Hepatocyte (in vitro differentiated cells): ENCODE data around the gene FAXDC2. TPM values are rescaled to one million over a fixed set of nuclear protein-coding genes. Genes with fewer than 3 reads are reported as not detected.

Experiments
- DNase-seq: peaks from one replicate; pipeline ENCODE4 v3.0.0-alpha.2; 2016; ENCODE audit warnings: low spot score
- H2AFZ ChIP-seq: fragments of 200-600 bp; sonication (generic); 2 replicates; pipeline ENCODE4 v1.6.0; 2016; ENCODE audit warnings: antibody characterized with exemption, mild to moderate bottlenecking
- H3K27ac ChIP-seq: fragments of 200-600 bp; sonication (generic); 2 replicates; pipeline ENCODE4 v1.5.1; 2016; ENCODE audit warnings: mild to moderate bottlenecking
- H3K27me3 ChIP-seq: fragments of 200-600 bp; sonication (generic); 2 replicates; pipeline ENCODE4 v1.6.1; 2016
- H3K36me3 ChIP-seq: fragments of 200-600 bp; sonication (generic); replicated peaks from 2 replicates; pipeline ENCODE4 v1.5.1; 2016; ENCODE audit warnings: low read depth; ENCODE audit not compliant: insufficient read depth
- H3K4me1 ChIP-seq: fragments of 200-600 bp; sonication (generic); 2 replicates; pipeline ENCODE4 v1.5.1; 2016; ENCODE audit warnings: mild to moderate bottlenecking, moderate library complexity; ENCODE audit not compliant: insufficient read depth
- H3K4me2 ChIP-seq: fragments of 200-600 bp; sonication (generic); 2 replicates; pipeline ENCODE4 v1.6.0; 2016
- H3K4me3 ChIP-seq: fragments of 200-600 bp; sonication (generic); 2 replicates; pipeline ENCODE4 v1.5.1; 2016; ENCODE audit warnings: mild to moderate bottlenecking
- H3K79me2 ChIP-seq: fragments of 200-600 bp; sonication (generic); 2 replicates; pipeline ENCODE4 v1.6.0; 2017; ENCODE audit warnings: mild to moderate bottlenecking
- H3K9me2 ChIP-seq: fragments of 200-600 bp; sonication (generic); replicated peaks from 2 replicates; pipeline ENCODE4 v1.6.0; 2017; ENCODE audit warnings: mild to moderate bottlenecking; ENCODE audit not compliant: insufficient read depth
- H3K9me3 ChIP-seq: fragments of 200-600 bp; sonication (generic); 2 replicates; pipeline ENCODE4 v1.5.1; 2016; ENCODE audit warnings: low read depth, mild to moderate bottlenecking
- H4K20me1 ChIP-seq: fragments of 200-600 bp; sonication (generic); 2 replicates; pipeline ENCODE4 v1.6.0; 2016; ENCODE audit warnings: mild to moderate bottlenecking; ENCODE audit not compliant: insufficient read depth, poor library complexity, severe bottlenecking
- EZH2 ChIP-seq: fragments of 200-600 bp; sonication (generic); IDR thresholded peaks from 2 replicates; pipeline ENCODE4 v1.6.1; 2016; ENCODE audit warnings: antibody characterized with exemption, mild to moderate bottlenecking, borderline replicate concordance
- EZH2phosphoT487 ChIP-seq: fragments of 200-600 bp; sonication (generic); IDR thresholded peaks from one replicate; pipeline ENCODE4 v1.6.1; 2018; ENCODE audit warnings: antibody characterized with exemption, mild to moderate bottlenecking, low read depth, moderate library complexity; ENCODE audit not compliant: unreplicated experiment, severe bottlenecking
- WGBS: methylation state at CpG from one replicate; pipeline ENCODE4 v1.1.6; 2016; ENCODE audit warnings: low lambda C conversion rate; ENCODE audit errors: missing lambda C conversion rate; 5-methylcytosine and 5-hydroxymethylcytosine counted together
- polyA plus RNA-seq: library from polyadenylated mRNA; unstranded; fragments of >200 nt; fragmentation: Nextera tagmentation; extraction: Ambion mirVana; gene quantifications from 2 replicates; pipeline ENCODE4 v1.2.1, GENCODE V29; 2016
- total RNA-seq: library from RNA; depleted of rRNA; stranded (reverse); fragments of >200 nt; gene quantifications from 2 replicates; pipeline ENCODE4 v1.2.3, GENCODE V29; 2014
- TF ChIP-seq, protein P1 (sequence below): fragments of 200-600 bp; sonication (generic); IDR thresholded peaks from 2 replicates; pipeline ENCODE4 v1.5.1; 2016; ENCODE audit warnings: antibody characterized with exemption, mild to moderate bottlenecking; ENCODE audit not compliant: poor library complexity

FAXDC2 gene
- total and polyA plus RNA-seq, 2 experiments from 2014 or later = 23.1 to 28.5 TPM

DNA sequence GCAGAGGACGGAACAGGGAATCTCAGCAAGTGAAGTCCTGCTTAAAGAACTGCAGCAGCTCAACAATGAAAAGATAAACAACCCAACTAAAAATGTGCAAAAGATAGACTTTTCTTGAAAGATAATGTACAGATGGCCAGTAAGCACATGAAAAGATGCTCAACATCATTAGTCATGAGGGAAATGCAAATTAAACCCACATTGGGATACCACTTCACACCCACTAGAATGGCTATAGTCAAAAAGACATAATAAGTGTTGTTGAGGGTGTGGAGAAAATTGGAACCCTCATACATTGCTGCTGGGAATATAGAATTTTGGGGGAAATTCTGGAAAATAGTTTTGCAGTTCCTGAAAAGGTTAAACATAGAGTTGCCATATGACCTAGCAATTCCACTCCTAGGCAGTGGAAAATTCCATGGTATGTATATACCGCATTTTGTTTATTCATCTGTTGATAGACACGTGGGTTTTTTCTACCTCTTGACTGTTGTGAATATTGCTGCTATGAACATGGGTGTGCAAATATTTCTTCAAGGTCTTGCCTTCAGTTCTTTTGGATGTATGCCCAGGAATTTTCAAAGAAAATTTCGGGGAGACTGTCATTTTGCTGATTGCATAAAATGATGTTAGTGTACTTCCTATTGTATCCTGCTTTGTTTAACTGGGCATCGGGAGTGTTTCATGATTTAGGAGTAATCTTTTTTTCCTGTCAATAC lies 15.2 kb upstream of the FAXDC2 start:
- H2AFZ ChIP-seq = no peak overlapping the region
- peaks cover 1% of the 10 kb centered on the region for H3K4me1 ChIP-seq
- no peak overlapping the region for H3K27ac ChIP-seq
- DNase-seq = no peak
- H4K20me1 ChIP-seq = peaks cover 30% of the 10 kb centered on the region
- no peaks in the 10 kb centered on the region for H3K9me3 ChIP-seq
- TF ChIP-seq EZH2phosphoT487 = no peak
- TF ChIP-seq, protein P1, sequence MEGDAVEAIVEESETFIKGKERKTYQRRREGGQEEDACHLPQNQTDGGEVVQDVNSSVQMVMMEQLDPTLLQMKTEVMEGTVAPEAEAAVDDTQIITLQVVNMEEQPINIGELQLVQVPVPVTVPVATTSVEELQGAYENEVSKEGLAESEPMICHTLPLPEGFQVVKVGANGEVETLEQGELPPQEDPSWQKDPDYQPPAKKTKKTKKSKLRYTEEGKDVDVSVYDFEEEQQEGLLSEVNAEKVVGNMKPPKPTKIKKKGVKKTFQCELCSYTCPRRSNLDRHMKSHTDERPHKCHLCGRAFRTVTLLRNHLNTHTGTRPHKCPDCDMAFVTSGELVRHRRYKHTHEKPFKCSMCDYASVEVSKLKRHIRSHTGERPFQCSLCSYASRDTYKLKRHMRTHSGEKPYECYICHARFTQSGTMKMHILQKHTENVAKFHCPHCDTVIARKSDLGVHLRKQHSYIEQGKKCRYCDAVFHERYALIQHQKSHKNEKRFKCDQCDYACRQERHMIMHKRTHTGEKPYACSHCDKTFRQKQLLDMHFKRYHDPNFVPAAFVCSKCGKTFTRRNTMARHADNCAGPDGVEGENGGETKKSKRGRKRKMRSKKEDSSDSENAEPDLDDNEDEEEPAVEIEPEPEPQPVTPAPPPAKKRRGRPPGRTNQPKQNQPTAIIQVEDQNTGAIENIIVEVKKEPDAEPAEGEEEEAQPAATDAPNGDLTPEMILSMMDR = no peak
- no peak for TF ChIP-seq EZH2
- H3K79me2 ChIP-seq = peaks cover 74% of the 10 kb centered on the region
- no peaks in the 10 kb centered on the region for H3K36me3 ChIP-seq
- no peak overlapping the region for H3K4me2 ChIP-seq
- H3K27me3 ChIP-seq = no peaks in the 10 kb centered on the region
- 81% methylated on average over 5 of the region's 5 CpGs for WGBS
- no peaks in the 10 kb centered on the region for H3K9me2 ChIP-seq
- no peak overlapping the region for H3K4me3 ChIP-seq

DNA sequence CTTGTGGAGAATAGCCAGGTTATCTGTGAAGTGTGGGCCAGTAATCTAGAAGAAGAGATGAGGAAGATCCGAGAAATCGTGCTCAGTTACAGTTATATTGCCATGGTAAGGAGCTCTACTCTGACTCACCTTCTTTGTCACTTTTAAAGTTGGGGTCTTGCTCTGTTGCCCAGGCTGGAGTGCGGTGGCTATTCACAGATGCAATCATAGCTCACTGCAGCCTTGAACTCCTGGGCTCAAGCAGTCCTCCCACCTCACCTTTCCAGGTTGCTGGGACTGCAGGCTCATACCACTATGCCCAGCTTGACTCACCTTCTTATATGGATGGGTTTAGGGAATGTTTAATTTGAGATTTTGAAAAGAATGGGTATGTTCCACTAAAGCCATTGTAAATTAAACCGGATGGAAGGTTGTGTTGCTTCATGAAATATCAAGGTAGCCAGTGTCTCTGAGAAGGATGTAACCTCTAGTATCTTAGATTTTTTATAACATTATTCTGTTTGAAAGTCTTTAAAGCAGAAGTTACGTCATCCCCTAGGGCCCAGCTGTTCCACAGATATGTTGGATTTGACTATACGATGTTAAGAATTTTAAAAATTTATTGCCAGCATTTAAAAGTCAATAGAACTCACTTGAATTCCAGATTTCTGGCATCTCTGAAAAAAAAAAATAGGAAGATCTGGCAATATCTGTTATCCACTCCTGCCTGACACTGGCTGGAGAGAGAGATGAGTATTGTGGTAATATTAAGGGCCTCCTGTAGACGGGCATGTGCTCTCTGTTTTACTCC lies 13.1 kb upstream of the FAXDC2 start:
- no peaks in the 10 kb centered on the region for H3K9me2 ChIP-seq

DNA sequence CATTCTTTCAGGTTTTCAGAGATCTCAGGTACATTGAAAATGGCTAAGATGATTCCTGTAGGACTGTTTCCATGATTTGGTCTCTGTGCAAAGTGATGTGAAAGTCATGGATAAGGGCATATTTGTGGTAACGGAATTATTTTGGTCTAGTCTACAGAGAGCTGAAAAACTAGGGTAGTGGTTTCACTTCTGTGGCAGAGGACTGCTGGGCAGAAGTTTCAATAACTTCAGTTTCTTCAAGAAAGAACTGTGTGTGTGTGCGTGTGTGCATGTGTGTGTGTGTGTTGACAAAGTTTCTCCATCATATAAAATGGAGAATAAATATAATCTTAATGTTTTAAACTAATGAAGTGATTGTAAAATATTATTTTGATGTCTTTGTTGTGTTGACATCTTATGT lies 12.4 kb upstream of the FAXDC2 start:
- 90% methylated on average over 2 of the region's 2 CpGs for WGBS
- TF ChIP-seq, protein P1 = no peak
- TF ChIP-seq EZH2phosphoT487 = no peak
- no peak for TF ChIP-seq EZH2
- peak overlapping the region; percentile 5 for H3K4me2 ChIP-seq

More for the DNA sequence above, 13.1 kb upstream of the FAXDC2 start:
- H3K27ac ChIP-seq = no peak overlapping the region
- peaks cover 93% of the 10 kb centered on the region for H3K79me2 ChIP-seq
- peaks cover 41% of the 10 kb centered on the region for H4K20me1 ChIP-seq
- TF ChIP-seq, protein P1 = no peak
- no peak for TF ChIP-seq EZH2
- TF ChIP-seq EZH2phosphoT487 = no peak
- no peaks in the 10 kb centered on the region for H3K9me3 ChIP-seq
- no peak overlapping the region for H2AFZ ChIP-seq
- H3K27me3 ChIP-seq = no peaks in the 10 kb centered on the region
- DNase-seq = no peak
- 88% methylated on average over 7 of the region's 7 CpGs for WGBS
- H3K4me1 ChIP-seq = peaks cover 5% of the 10 kb centered on the region
- H3K4me3 ChIP-seq = no peak overlapping the region
- H3K36me3 ChIP-seq = no peaks in the 10 kb centered on the region
- H3K4me2 ChIP-seq = no peak overlapping the region

More for the DNA sequence above, 12.4 kb upstream of the FAXDC2 start:
- Histone ChIP-seq H3K36me3 (no peaks in the 10 kb centered on the region), H3K79me2 (peaks cover 91% of the 10 kb centered on the region), H3K4me3 (no peak overlapping the region), H3K4me1 (peaks cover 5% of the 10 kb centered on the region), H3K9me2 (no peaks in the 10 kb centered on the region), H3K9me3 (no peaks in the 10 kb centered on the region), H3K27ac (no peak overlapping the region), H4K20me1 (peaks cover 41% of the 10 kb centered on the region), H2AFZ (no peak overlapping the region), H3K27me3 (no peaks in the 10 kb centered on the region)
- DNase-seq = no peak
